ENCODE data around the gene PTGDS.

The PTGDS gene

DNA sequence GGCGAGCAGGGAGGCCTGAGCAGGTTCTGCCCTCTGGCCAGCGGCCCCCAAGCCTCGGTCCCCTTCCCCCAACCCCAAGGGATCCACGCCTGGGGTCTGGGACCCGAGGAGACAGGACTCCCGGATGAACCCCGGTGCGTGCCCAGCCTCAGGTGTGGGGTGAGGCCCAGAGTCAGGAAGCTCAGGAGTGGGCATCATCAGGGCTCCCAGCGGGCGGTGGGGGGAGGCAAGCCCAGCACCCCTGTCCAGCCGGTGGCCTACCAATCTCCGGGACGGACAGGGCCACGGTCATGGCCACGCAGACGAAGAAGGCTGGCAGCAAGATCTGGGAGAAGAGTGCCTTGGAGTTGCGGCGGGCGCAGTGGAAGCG lies 36.3 kb downstream of the PTGDS start:
- WGBS, 2 experiments (ENCODE audit: insufficient coverage in 2 of 2) = 93 to 95% methylated on average over 10 to 17 of the region's 20 CpGs

GRCh38 chr9:137014166-137014565 lies 36.9 kb downstream of the PTGDS start:
- Histone ChIP-seq H3K4me3 (ENCODE audit: extremely low read depth, insufficient read depth, low read length, poor library complexity, severe bottlenecking) (no peak overlapping the region), H3K9me3 (ENCODE audit: control insufficient read depth, low read length) (no peaks in the 10 kb centered on the region), H3K4me1 (ENCODE audit: control insufficient read depth, insufficient read depth, low read length, poor library complexity, severe bottlenecking) (no peaks in the 10 kb centered on the region), H3K27ac (ENCODE audit: low read depth, low read length, severe bottlenecking) (no peak overlapping the region), H3K36me3 (ENCODE audit: control insufficient read depth, insufficient read depth, low read length) (peaks cover 4% of the 10 kb centered on the region)
- WGBS, 2 experiments (ENCODE audit: insufficient coverage in 2 of 2) = 87 to 91% methylated on average over 19 to 23 of the region's 23 CpGs

More for the DNA sequence above, 36.3 kb downstream of the PTGDS start:
- Histone ChIP-seq H3K9me3 (ENCODE audit: control insufficient read depth, low read length) (no peaks in the 10 kb centered on the region), H3K4me3 (ENCODE audit: extremely low read depth, insufficient read depth, low read length, poor library complexity, severe bottlenecking) (no peak overlapping the region), H3K27ac (ENCODE audit: low read depth, low read length, severe bottlenecking) (no peak overlapping the region), H3K4me1 (ENCODE audit: control insufficient read depth, insufficient read depth, low read length, poor library complexity, severe bottlenecking) (no peaks in the 10 kb centered on the region), H3K36me3 (ENCODE audit: control insufficient read depth, insufficient read depth, low read length) (peaks cover 4% of the 10 kb centered on the region)

DNA sequence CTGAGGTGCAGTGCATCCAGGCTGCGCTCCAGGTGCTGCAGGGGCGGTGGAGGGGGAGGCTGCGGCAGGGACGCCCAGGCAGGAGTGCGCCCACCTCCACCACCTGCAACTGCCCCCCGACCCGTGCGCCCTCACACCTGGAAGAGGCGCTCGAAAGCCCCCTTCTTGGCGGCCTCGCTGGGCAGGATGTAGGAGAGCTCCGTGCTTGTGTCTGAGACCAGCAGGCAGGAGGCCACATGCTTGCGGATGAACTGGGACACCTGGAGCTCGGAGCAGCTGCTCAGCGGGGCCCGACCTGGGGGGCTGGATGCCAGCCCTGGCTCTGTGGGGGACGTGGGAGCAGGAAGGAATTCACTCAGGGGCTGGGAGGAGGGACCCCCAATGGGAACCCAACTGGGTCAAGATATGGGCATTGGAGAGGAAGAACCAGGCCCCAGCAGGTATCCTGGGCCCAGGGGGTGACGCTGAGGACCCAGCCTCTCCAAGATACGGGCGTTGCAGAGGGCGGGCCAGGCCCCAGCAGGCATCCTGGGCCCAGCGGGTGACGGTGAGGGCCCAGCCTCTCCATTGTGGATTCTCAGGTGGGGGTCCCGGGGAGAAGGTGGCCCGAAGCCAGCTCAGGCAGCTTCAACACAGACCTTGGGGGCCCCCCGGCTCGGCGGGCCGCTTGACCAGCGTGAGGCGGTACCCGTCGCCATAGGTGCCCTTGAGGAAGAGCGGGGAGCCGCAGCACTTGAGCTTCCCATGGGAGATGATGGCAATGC lies 37.7 kb downstream of the PTGDS start:
- Histone ChIP-seq H3K4me1 (ENCODE audit: control insufficient read depth, insufficient read depth, low read length, poor library complexity, severe bottlenecking) (no peaks in the 10 kb centered on the region), H3K36me3 (ENCODE audit: control insufficient read depth, insufficient read depth, low read length) (peaks cover 4% of the 10 kb centered on the region), H3K9me3 (ENCODE audit: control insufficient read depth, low read length) (no peaks in the 10 kb centered on the region), H3K27ac (ENCODE audit: low read depth, low read length, severe bottlenecking) (no peak overlapping the region), H3K4me3 (ENCODE audit: extremely low read depth, insufficient read depth, low read length, poor library complexity, severe bottlenecking) (no peak overlapping the region)
- 97% methylated on average over 28 to 36 of the region's 36 CpGs for WGBS, 2 experiments (ENCODE audit: insufficient coverage in 2 of 2)

- Histone ChIP-seq H3K9me3 (ENCODE audit: control insufficient read depth, low read length) (no peaks in the 10 kb centered on the region), H3K27ac (ENCODE audit: low read depth, low read length, severe bottlenecking) (no peak overlapping the region), H3K4me3 (ENCODE audit: extremely low read depth, insufficient read depth, low read length, poor library complexity, severe bottlenecking) (no peak overlapping the region), H3K4me1 (ENCODE audit: control insufficient read depth, insufficient read depth, low read length, poor library complexity, severe bottlenecking) (no peaks in the 10 kb centered on the region), H3K36me3 (ENCODE audit: control insufficient read depth, insufficient read depth, low read length) (peaks cover 4% of the 10 kb centered on the region)
- WGBS, 2 experiments (ENCODE audit: insufficient coverage in 2 of 2) = 96 to 98% methylated on average over 24 of the region's 25 CpGs
These were observed 38.2 kb downstream of the PTGDS start for GRCh38 chr9:137015540-137015930.

- no peaks in the 10 kb centered on the region for H3K9me3 ChIP-seq (ENCODE audit: control insufficient read depth, low read length)
- H3K4me3 ChIP-seq (ENCODE audit: extremely low read depth, insufficient read depth, low read length, poor library complexity, severe bottlenecking) = no peak overlapping the region
- H3K36me3 ChIP-seq (ENCODE audit: control insufficient read depth, insufficient read depth, low read length) = peaks cover 4% of the 10 kb centered on the region
- H3K4me1 ChIP-seq (ENCODE audit: control insufficient read depth, insufficient read depth, low read length, poor library complexity, severe bottlenecking) = no peaks in the 10 kb centered on the region
- WGBS, 2 experiments (ENCODE audit: insufficient coverage in 2 of 2) = 94 to 96% methylated on average over 21 of the region's 21 CpGs
- no peak overlapping the region for H3K27ac ChIP-seq (ENCODE audit: low read depth, low read length, severe bottlenecking)
These were observed 38.7 kb downstream of the PTGDS start for GRCh38 chr9:137015976-137016375.

GRCh38 chr9:137016436-137016835 lies 39.1 kb downstream of the PTGDS start:
- Histone ChIP-seq H3K27ac (ENCODE audit: low read depth, low read length, severe bottlenecking) (no peak overlapping the region), H3K4me3 (ENCODE audit: extremely low read depth, insufficient read depth, low read length, poor library complexity, severe bottlenecking) (no peak overlapping the region), H3K4me1 (ENCODE audit: control insufficient read depth, insufficient read depth, low read length, poor library complexity, severe bottlenecking) (no peaks in the 10 kb centered on the region), H3K9me3 (ENCODE audit: control insufficient read depth, low read length) (no peaks in the 10 kb centered on the region), H3K36me3 (ENCODE audit: control insufficient read depth, insufficient read depth, low read length) (peaks cover 4% of the 10 kb centered on the region)
- WGBS, 2 experiments (ENCODE audit: insufficient coverage in 2 of 2) = 95 to 99% methylated on average over 11 to 13 of the region's 16 CpGs

DNA sequence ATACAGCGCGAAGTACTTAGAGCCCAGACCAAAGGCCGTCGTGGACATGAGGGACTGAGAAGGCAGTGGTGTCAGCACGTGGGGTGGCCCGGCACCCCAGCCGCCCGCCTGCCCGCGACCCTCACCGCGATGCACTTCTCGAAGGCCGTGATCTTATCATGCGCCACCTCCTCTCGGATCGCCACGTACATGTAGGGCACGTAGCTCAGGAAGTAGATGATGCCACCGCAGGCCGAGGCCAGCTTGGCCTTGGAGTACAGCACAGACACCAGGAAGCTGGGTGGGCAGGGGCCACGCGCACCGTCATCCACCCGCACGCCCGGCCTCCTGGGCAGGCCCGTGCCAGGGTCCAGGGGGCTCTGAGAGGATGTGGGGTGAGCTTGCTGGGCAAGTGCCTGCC lies 39.8 kb downstream of the PTGDS start:
- Histone ChIP-seq H3K27ac (ENCODE audit: low read depth, low read length, severe bottlenecking) (no peak overlapping the region), H3K36me3 (ENCODE audit: control insufficient read depth, insufficient read depth, low read length) (peaks cover 4% of the 10 kb centered on the region), H3K4me3 (ENCODE audit: extremely low read depth, insufficient read depth, low read length, poor library complexity, severe bottlenecking) (no peak overlapping the region), H3K4me1 (ENCODE audit: control insufficient read depth, insufficient read depth, low read length, poor library complexity, severe bottlenecking) (no peaks in the 10 kb centered on the region), H3K9me3 (ENCODE audit: control insufficient read depth, low read length) (no peaks in the 10 kb centered on the region)
- 94% methylated on average over 24 to 28 of the region's 28 CpGs for WGBS, 2 experiments (ENCODE audit: insufficient coverage in 2 of 2)

GRCh38 chr9:137017791-137018497 lies 40.6 kb downstream of the PTGDS start:
- no peak overlapping the region for H3K4me3 ChIP-seq (ENCODE audit: extremely low read depth, insufficient read depth, low read length, poor library complexity, severe bottlenecking)
- no peaks in the 10 kb centered on the region for H3K4me1 ChIP-seq (ENCODE audit: control insufficient read depth, insufficient read depth, low read length, poor library complexity, severe bottlenecking)
- H3K27ac ChIP-seq (ENCODE audit: low read depth, low read length, severe bottlenecking) = no peak overlapping the region
- H3K36me3 ChIP-seq (ENCODE audit: control insufficient read depth, insufficient read depth, low read length) = peaks cover 4% of the 10 kb centered on the region
- WGBS, 2 experiments (ENCODE audit: insufficient coverage in 2 of 2) = 95 to 97% methylated on average over 27 to 37 of the region's 45 CpGs
- no peaks in the 10 kb centered on the region for H3K9me3 ChIP-seq (ENCODE audit: control insufficient read depth, low read length)

- Histone ChIP-seq H3K4me1 (ENCODE audit: control insufficient read depth, insufficient read depth, low read length, poor library complexity, severe bottlenecking) (no peaks in the 10 kb centered on the region), H3K27ac (ENCODE audit: low read depth, low read length, severe bottlenecking) (no peak overlapping the region), H3K9me3 (ENCODE audit: control insufficient read depth, low read length) (no peaks in the 10 kb centered on the region), H3K36me3 (ENCODE audit: control insufficient read depth, insufficient read depth, low read length) (peaks cover 4% of the 10 kb centered on the region), H3K4me3 (ENCODE audit: extremely low read depth, insufficient read depth, low read length, poor library complexity, severe bottlenecking) (no peak overlapping the region)
- 95 to 96% methylated on average over 28 to 31 of the region's 36 CpGs for WGBS, 2 experiments (ENCODE audit: insufficient coverage in 2 of 2)
These were observed 41.7 kb downstream of the PTGDS start for GRCh38 chr9:137018761-137019559.

DNA sequence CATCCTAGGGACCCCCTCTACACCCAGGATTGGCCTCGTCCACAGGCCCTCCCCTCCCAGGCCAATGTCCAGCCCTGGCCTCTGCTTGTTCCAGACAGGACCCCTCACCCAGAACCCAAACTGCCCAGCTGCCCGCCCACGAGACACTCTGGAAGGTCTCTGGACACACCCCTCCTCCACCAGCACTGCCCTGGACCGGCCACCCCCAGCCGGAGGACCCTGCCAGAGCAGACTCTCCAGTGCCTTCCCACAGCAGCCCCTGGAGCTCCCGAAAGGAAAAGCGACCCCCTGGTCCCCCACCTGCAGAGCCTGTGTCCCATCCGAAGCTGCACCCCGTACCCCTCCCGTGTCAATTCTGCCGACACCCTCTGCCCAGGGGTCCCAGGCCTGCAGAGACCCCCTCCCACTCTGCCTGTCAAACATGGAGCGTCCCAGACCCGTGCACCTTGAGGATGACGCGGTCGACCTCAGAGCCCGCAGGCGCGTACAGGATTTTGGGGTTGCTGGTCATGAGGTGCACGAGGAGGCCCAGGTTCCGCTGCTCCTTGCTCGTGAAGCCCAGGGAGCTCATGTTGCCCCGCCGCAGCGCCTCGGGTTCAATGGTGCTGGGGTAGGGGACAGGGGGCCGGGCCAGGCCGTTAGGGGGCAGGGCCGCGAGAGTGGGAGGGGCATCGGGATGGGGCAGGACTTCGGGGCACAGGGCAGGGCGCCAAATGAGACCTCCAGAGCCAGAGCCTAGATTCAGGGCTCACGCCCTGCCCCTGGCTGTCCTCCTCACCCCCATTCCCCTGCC lies 42.8 kb downstream of the PTGDS start:
- no peaks in the 10 kb centered on the region for H3K9me3 ChIP-seq (ENCODE audit: control insufficient read depth, low read length)
- H3K4me1 ChIP-seq (ENCODE audit: control insufficient read depth, insufficient read depth, low read length, poor library complexity, severe bottlenecking) = no peaks in the 10 kb centered on the region
- no peak overlapping the region for H3K4me3 ChIP-seq (ENCODE audit: extremely low read depth, insufficient read depth, low read length, poor library complexity, severe bottlenecking)
- no peak overlapping the region for H3K27ac ChIP-seq (ENCODE audit: low read depth, low read length, severe bottlenecking)
- peaks cover 4% of the 10 kb centered on the region for H3K36me3 ChIP-seq (ENCODE audit: control insufficient read depth, insufficient read depth, low read length)
- WGBS, 2 experiments (ENCODE audit: insufficient coverage in 2 of 2) = 89 to 90% methylated on average over 26 to 34 of the region's 34 CpGs
